ENCODE measurements around the gene WDHD1. TPM values are rescaled to one million over a fixed set of nuclear protein-coding genes. Genes with fewer than 3 reads are reported as not detected.
A peak's percentile ranks its signal among the peaks of the same experiment; 100 is the strongest.

The WDHD1 gene
- total RNA-seq, 5 donors from 2014 or later (not counting 1 experiment from before 2014, with no cell fraction given), result 2.5 to 6.1 (median 4.9) TPM

DNA sequence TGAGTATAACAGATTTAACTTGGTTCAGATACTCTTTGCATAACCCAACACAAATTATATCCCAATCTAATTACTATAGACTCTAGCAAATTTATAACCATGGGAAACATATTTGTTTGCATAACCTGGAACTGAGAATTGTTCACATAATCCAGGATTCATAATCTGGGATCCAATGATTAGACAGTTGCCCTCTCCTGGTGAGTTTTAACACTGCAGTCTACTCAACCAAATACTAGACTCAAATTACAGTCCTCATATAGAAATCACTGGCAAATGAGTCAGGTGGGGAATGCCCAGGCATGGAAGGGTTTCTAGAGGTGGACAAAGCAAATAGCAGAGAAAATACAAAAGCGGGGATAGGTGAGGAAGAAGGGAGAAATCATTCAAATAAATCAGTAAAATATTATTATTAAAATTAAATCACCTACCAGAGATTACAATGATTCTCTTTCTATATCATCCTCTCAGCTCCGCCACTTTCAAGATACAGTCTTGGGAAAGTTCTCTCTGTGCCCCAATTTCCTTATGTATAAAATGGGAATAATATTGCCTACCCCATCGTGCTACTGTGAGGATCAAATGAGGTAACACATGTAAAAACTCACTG is 133.6 kb downstream of the WDHD1 start:
- Histone ChIP-seq H3K4me3 (ENCODE audit: control insufficient read depth in 1 of 2, extremely low read depth in 1 of 2, low read length in 1 of 2) (no peak overlapping the region), H3K9me3 (no peaks in the 10 kb centered on the region), H3K27ac (ENCODE audit: low read length) (no peak overlapping the region), H3K36me3 (ENCODE audit: control insufficient read depth in 2 of 2, extremely low read depth in 1 of 2, insufficient read depth in 1 of 2, low read length in 1 of 2) (no peaks in the 10 kb centered on the region), H3K27me3 (replicated peaks in 1 of 2; ENCODE audit: control insufficient read depth in 2 of 2, extremely low read depth in 1 of 2, insufficient read depth in 2 of 2, low read length in 1 of 2) (no peaks in the 10 kb centered on the region), H3K4me1 (ENCODE audit: control insufficient read depth in 1 of 2, extremely low read depth in 1 of 2, insufficient read depth in 2 of 2, low read length in 2 of 2) (peaks cover 0 to 1% of the 10 kb centered on the region in 2 experiments)
- Mint-ChIP-seq H3K27me3 (no peaks in the 10 kb centered on the region), H3K27ac (peak overlapping the region in 1 of 2 donors; percentile 7), H3K4me1 (peaks cover 39 to 58% (median 58%) of the 10 kb centered on the region in 3 donors), H3K36me3 (peaks cover 2% of the 10 kb centered on the region), H3K4me3 (no peak overlapping the region), H3K9me3 (no peaks in the 10 kb centered on the region)
- ChIA-PET POLR2A (no interaction called here), CTCF (interaction anchor here (0.7 to 2.7 kb wide), 7 partner anchors 9 to 329 kb away, joined by 3 to 12 read pairs (median 4); partner anchors contain the start of gene GCH1 (in 1 of the 2))
- ATAC-seq (replicated peaks in 1 of 4), result peak; percentile 42 to 74 (median 60)
- peak in 4 of 35 experiments; percentile 9 to 67 (median 19) for DNase-seq
- WGBS (ENCODE audit: insufficient coverage), result no CpG with 5 or more reads among the region's 3 CpGs

- ChIA-PET POLR2A (interaction anchor here in 1 of 2 donors (0.6 kb wide), 1 partner anchor 27 kb away, joined by 5 read pairs; no protein-coding TSS in a partner anchor), CTCF (interaction anchor here (0.5 to 2.7 kb wide), 4 partner anchors 10 to 539 kb away, joined by 3 to 12 read pairs (median 5); no protein-coding TSS in a partner anchor)
- peaks cover 39 to 63% (median 61%) of the 10 kb centered on the region in 3 donors for H3K4me1 Mint-ChIP-seq
- H3K27me3 Mint-ChIP-seq, result no peaks in the 10 kb centered on the region
- no peaks in the 10 kb centered on the region for H3K9me3 Mint-ChIP-seq
- Histone ChIP-seq H3K27me3 (replicated peaks in 1 of 2; ENCODE audit: control insufficient read depth in 2 of 2, extremely low read depth in 1 of 2, insufficient read depth in 2 of 2, low read length in 1 of 2) (no peaks in the 10 kb centered on the region), H3K36me3 (ENCODE audit: control insufficient read depth in 2 of 2, extremely low read depth in 1 of 2, insufficient read depth in 1 of 2, low read length in 1 of 2) (no peaks in the 10 kb centered on the region), H3K4me1 (ENCODE audit: control insufficient read depth in 1 of 2, extremely low read depth in 1 of 2, insufficient read depth in 2 of 2, low read length in 2 of 2) (peaks cover 0 to 4% of the 10 kb centered on the region in 2 experiments), H3K27ac (ENCODE audit: low read length) (no peak overlapping the region), H3K9me3 (no peaks in the 10 kb centered on the region), H3K4me3 (ENCODE audit: control insufficient read depth in 1 of 2, extremely low read depth in 1 of 2, low read length in 1 of 2) (no peak overlapping the region)
- DNase-seq (no peak), ATAC-seq (replicated peaks in 1 of 4) (no peak)
- H3K27ac Mint-ChIP-seq, result no peak overlapping the region
- 100% methylated on average over 5 of the region's 10 CpGs for WGBS (ENCODE audit: insufficient coverage)
- H3K36me3 Mint-ChIP-seq, result no peaks in the 10 kb centered on the region
- H3K4me3 Mint-ChIP-seq, result no peak overlapping the region
Observed at GRCh38 chr14:54891471-54892245, 135.2 kb downstream of the WDHD1 start.

GRCh38 chr14:54890788-54891187 is 136.1 kb downstream of the WDHD1 start:
- peak overlapping the region in 1 of 2 donors; percentile 46 for H3K27ac Mint-ChIP-seq
- CTCF ChIA-PET, result interaction anchor here (1.2 to 2.7 kb wide), 3 partner anchors 9 to 12 kb away, joined by 3 to 12 read pairs (median 3); no protein-coding TSS in a partner anchor

DNA sequence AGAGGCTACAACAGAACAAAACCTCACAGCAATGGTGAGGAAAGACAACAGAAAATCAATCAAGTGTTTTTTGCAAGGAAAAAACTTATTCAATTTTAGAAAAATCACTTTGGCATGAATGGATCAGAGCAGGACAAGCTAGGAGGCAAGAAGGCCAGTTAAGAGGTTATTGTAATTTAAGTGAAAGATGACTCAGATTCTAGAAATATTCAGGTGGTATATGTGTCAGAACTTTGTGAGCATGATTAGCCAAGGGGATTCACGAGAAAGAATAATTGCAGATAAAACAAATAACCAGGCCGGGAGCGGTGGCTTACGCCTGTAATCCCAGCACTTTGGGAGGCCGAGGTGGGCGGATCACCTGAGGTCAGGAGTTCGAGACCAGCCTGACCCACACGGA is 137.0 kb downstream of the WDHD1 start:
- H3K4me1 ChIP-seq (ENCODE audit: control insufficient read depth in 1 of 2, extremely low read depth in 1 of 2, insufficient read depth in 2 of 2, low read length in 2 of 2), result peaks cover 0 to 10% of the 10 kb centered on the region in 2 experiments
- no peaks in the 10 kb centered on the region for H3K27me3 ChIP-seq (replicated peaks in 1 of 2; ENCODE audit: control insufficient read depth in 2 of 2, extremely low read depth in 1 of 2, insufficient read depth in 2 of 2, low read length in 1 of 2)
- DNase-seq, result no peak
- Mint-ChIP-seq H3K27me3 (no peaks in the 10 kb centered on the region), H3K4me3 (no peak overlapping the region), H3K9me3 (no peaks in the 10 kb centered on the region), H3K27ac (peak overlapping the region in 1 of 2 donors; percentile 61), H3K4me1 (peaks cover 37 to 58% (median 55%) of the 10 kb centered on the region in 3 donors), H3K36me3 (peaks cover 4% of the 10 kb centered on the region)
- ChIA-PET CTCF (interaction anchor here (0.8 to 1.2 kb wide), 3 partner anchors 13 to 24 kb away, joined by 3 read pairs; partner anchors contain the start of gene GCH1 (in 1 of the 2)), POLR2A (no interaction called here)
- no peak for ATAC-seq (replicated peaks in 1 of 4)
- WGBS (ENCODE audit: insufficient coverage), result 94% methylated on average over 6 of the region's 8 CpGs
- H3K36me3 ChIP-seq (ENCODE audit: control insufficient read depth in 2 of 2, extremely low read depth in 1 of 2, insufficient read depth in 1 of 2, low read length in 1 of 2), result no peaks in the 10 kb centered on the region
- no peak overlapping the region for H3K4me3 ChIP-seq (ENCODE audit: control insufficient read depth in 1 of 2, extremely low read depth in 1 of 2, low read length in 1 of 2)
- no peak overlapping the region for H3K27ac ChIP-seq (ENCODE audit: low read length)
- H3K9me3 ChIP-seq, result no peaks in the 10 kb centered on the region

More at GRCh38 chr14:54890788-54891187, 136.1 kb downstream of the WDHD1 start:
- Mint-ChIP-seq H3K4me1 (peaks cover 39 to 60% (median 58%) of the 10 kb centered on the region in 3 donors), H3K36me3 (no peaks in the 10 kb centered on the region), H3K4me3 (no peak overlapping the region), H3K27me3 (no peaks in the 10 kb centered on the region), H3K9me3 (no peaks in the 10 kb centered on the region)
- Histone ChIP-seq H3K27ac (ENCODE audit: low read length) (no peak overlapping the region), H3K36me3 (ENCODE audit: control insufficient read depth in 2 of 2, extremely low read depth in 1 of 2, insufficient read depth in 1 of 2, low read length in 1 of 2) (no peaks in the 10 kb centered on the region), H3K4me3 (ENCODE audit: control insufficient read depth in 1 of 2, extremely low read depth in 1 of 2, low read length in 1 of 2) (no peak overlapping the region), H3K4me1 (ENCODE audit: control insufficient read depth in 1 of 2, extremely low read depth in 1 of 2, insufficient read depth in 2 of 2, low read length in 2 of 2) (peaks cover 0 to 7% of the 10 kb centered on the region in 2 experiments), H3K9me3 (no peaks in the 10 kb centered on the region), H3K27me3 (replicated peaks in 1 of 2; ENCODE audit: control insufficient read depth in 2 of 2, extremely low read depth in 1 of 2, insufficient read depth in 2 of 2, low read length in 1 of 2) (no peaks in the 10 kb centered on the region)
- DNase-seq (no peak), ATAC-seq (replicated peaks in 1 of 4) (no peak)
- 100% methylated on average over 1 of the region's 1 CpG for WGBS (ENCODE audit: insufficient coverage)
- POLR2A ChIA-PET, result no interaction called here

Other genes starting within 250 kb of the WDHD1 start
- gene GCH1, start 124.3 kb downstream of the WDHD1 start, total RNA-seq, result 10 to 100 TPM; 26.5 to 31.2 (median 29.2) TPM
- gene SOCS4, start 137 bp upstream of the WDHD1 start, total RNA-seq, result 10 to 100 TPM; 16.7 to 26.4 (median 21.1) TPM
- gene MAPK1IP1L, start 24.5 kb upstream of the WDHD1 start, total RNA-seq, result 100 to 1,000 TPM in 2 of 5 donors, 10 to 100 TPM in 3; 68.7 to 153 (median 73.4) TPM
- 10 to 100 TPM in 4 of 5 donors, 1 to 10 TPM in 1; 4.1 to 57.7 (median 35.8) TPM for gene LGALS3, start 102.2 kb upstream of the WDHD1 start, total RNA-seq
- gene DLGAP5, start 164.5 kb upstream of the WDHD1 start, total RNA-seq, result 1 to 10 TPM in 1 of 5 donors, under 1 TPM in 4; 0.41 to 1.3 (median 0.73) TPM
- 10 to 100 TPM; 22.1 to 36.9 (median 28.7) TPM for gene FBXO34, start 244.3 kb upstream of the WDHD1 start, total RNA-seq